Bronchial epithelial cell (primary cell): ENCODE measurements around the gene GAL3ST1. TPM values are rescaled to one million over a fixed set of nuclear protein-coding genes. Genes with fewer than 3 reads are reported as not detected.

ENCODE experiments used
- DNase-seq: peaks from one replicate; pipeline ENCODE4 v3.0.0-alpha.2; 2010; ENCODE audit warnings: low read depth
- FAIRE-seq: peaks from 2 replicates; lab custom pipeline; 2011; peaks lifted over from hg19 to GRCh38; lab: Jason Lieb, UNC
- H3K27me3 ChIP-seq: 2 replicates; pipeline ENCODE4 v1.5.1; 2011; ENCODE audit warnings: low read length; ENCODE audit not compliant: control insufficient read depth, insufficient read depth
- H3K36me3 ChIP-seq: 2 replicates; pipeline ENCODE4 v1.5.1; 2011; ENCODE audit warnings: low read length; ENCODE audit not compliant: control insufficient read depth, insufficient read depth
- H3K4me3 ChIP-seq: 2 replicates; pipeline ENCODE4 v1.5.1; 2011; ENCODE audit warnings: mild to moderate bottlenecking, low read depth, low read length, control low read depth
- total RNA-seq: library from RNA; depleted of rRNA; stranded (reverse); fragments of >200 nt; gene quantifications from 2 replicates; pipeline ENCODE4 v1.2.1, GENCODE V29; 2014
- TF ChIP-seq, protein P1 (sequence below): IDR thresholded peaks from 2 replicates; pipeline ENCODE4 v1.5.1; 2011; ENCODE audit warnings: mild to moderate bottlenecking, moderate library complexity, low read length, control low read depth, inconsistent platforms; ENCODE audit not compliant: insufficient read depth, severe bottlenecking

GAL3ST1 gene
- total RNA-seq, 1 donor from 2014 or later = 0.26 TPM

DNA sequence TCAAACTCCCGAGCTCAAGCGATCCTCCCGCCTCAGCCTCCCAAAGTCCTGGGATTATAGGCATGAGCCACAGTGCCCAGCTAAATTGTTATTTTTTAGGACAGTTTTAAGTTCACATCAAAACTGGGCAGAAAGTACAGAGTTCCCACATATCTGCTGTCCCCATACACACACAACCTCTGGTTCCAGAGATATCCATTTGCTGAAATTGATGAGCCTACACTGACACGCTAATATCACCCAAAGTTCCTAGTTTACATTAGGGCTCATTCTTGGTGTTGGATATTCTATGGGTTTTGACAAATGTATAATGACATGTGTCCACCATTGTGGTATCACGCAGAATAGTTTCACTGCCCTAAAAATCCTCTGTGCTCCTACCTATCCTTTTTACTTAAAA is 66.2 kb downstream of the GAL3ST1 start:
- Histone ChIP-seq H3K36me3 (no peaks in the 10 kb centered on the region), H3K27me3 (no peaks in the 10 kb centered on the region), H3K4me3 (no peak overlapping the region)
- DNase-seq = no peak
- TF ChIP-seq, protein P1, sequence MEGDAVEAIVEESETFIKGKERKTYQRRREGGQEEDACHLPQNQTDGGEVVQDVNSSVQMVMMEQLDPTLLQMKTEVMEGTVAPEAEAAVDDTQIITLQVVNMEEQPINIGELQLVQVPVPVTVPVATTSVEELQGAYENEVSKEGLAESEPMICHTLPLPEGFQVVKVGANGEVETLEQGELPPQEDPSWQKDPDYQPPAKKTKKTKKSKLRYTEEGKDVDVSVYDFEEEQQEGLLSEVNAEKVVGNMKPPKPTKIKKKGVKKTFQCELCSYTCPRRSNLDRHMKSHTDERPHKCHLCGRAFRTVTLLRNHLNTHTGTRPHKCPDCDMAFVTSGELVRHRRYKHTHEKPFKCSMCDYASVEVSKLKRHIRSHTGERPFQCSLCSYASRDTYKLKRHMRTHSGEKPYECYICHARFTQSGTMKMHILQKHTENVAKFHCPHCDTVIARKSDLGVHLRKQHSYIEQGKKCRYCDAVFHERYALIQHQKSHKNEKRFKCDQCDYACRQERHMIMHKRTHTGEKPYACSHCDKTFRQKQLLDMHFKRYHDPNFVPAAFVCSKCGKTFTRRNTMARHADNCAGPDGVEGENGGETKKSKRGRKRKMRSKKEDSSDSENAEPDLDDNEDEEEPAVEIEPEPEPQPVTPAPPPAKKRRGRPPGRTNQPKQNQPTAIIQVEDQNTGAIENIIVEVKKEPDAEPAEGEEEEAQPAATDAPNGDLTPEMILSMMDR = no peak
- no peak for FAIRE-seq

DNA sequence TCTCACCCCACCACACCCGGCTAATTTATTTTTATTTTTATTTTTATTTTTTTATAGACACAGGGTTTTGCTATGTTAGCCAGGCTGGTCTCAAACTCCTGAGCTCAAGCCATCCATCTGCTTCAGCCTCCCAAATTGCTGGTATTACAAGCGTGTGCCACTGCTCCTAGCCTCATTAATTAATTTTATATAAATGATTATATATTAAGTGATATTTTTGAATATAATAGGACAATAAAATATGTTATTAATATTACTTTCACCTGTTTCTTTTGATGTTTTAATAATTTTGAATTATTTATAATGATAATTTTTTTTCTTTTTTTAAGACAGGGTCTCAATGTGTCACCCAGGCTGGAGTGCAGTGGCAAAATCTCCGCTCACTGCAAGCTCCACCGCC is 66.8 kb downstream of the GAL3ST1 start:
- Histone ChIP-seq H3K27me3 (no peaks in the 10 kb centered on the region), H3K4me3 (no peak overlapping the region), H3K36me3 (no peaks in the 10 kb centered on the region)
- TF ChIP-seq, protein P1 = no peak
- FAIRE-seq (no peak), DNase-seq (no peak)

DNA sequence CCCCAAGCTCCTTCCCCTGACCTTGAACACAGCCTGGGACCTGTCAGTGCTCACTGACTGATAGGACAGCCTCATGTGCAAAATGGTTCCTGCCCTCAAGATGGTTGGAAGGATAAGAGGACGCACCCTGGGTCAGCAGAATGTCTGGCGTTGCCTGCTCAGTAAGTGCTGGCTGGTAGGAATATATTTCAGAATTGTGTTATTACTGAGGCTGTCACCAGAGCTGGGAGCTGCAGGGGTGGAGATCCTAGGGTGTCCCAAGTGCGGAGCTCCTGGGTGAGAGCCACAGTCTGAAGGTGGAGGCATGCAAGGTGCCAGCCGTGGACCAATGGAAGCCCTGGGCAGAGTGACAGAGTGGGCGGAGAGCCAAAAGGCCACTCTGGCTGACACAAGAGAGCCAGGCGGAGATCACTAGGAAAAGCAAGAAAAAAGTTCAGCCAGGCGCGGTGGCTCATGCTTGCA is 67.9 kb downstream of the GAL3ST1 start:
- FAIRE-seq (no peak), DNase-seq (no peak)
- H3K4me3 ChIP-seq = no peak overlapping the region
- H3K27me3 ChIP-seq = no peaks in the 10 kb centered on the region
- no peaks in the 10 kb centered on the region for H3K36me3 ChIP-seq
- TF ChIP-seq, protein P1 = no peak

Other genes with a start within 250 kb of the GAL3ST1 start
- gene TBC1D10A, start 247.7 kb downstream of the GAL3ST1 start, total RNA-seq = 6.6 and 12.2 TPM in 2 replicates
- gene SF3A1, start 217.8 kb downstream of the GAL3ST1 start, total RNA-seq = 17.9 and 20.1 TPM in 2 replicates
- gene CCDC157, start 217.7 kb downstream of the GAL3ST1 start, total RNA-seq = 0.38 and 0.53 TPM in 2 replicates
- gene RNF215, start 187.3 kb downstream of the GAL3ST1 start, total RNA-seq = 14.1 and 15.5 TPM in 2 replicates
- 32.6 and 34.5 TPM in 2 replicates for gene SEC14L2, start 177.6 kb downstream of the GAL3ST1 start, total RNA-seq
- 16.0 and 53.2 TPM in 2 replicates for gene MTFP1, start 148.9 kb downstream of the GAL3ST1 start, total RNA-seq
- not detected in 2 replicates for gene SEC14L3, start 102.6 kb downstream of the GAL3ST1 start, total RNA-seq
- gene SEC14L4, start 69.0 kb downstream of the GAL3ST1 start, total RNA-seq = under 0.01 TPM in 1 of 2 replicates, not detected in the other
- not detected in 2 replicates for gene SEC14L6, start 27.9 kb downstream of the GAL3ST1 start, total RNA-seq
- 97.2 and 108 TPM in 2 replicates for gene PES1, start 17.2 kb upstream of the GAL3ST1 start, total RNA-seq
- 1.1 and 3.7 TPM in 2 replicates for gene TCN2, start 32.5 kb upstream of the GAL3ST1 start, total RNA-seq
- 4.7 and 9.0 TPM in 2 replicates for gene SLC35E4, start 61.1 kb upstream of the GAL3ST1 start, total RNA-seq
- 5.3 and 11.3 TPM in 2 replicates for gene DUSP18, start 93.2 kb upstream of the GAL3ST1 start, total RNA-seq
- 23.4 and 32.8 TPM in 2 replicates for gene OSBP2, start 120.2 kb upstream of the GAL3ST1 start, total RNA-seq